NCI-H146 (cell line): ENCODE data around the gene CEP131.

Experiments used
- DNase-seq: peaks from one replicate; lab custom pipeline; 2025; lab: John Stamatoyannopoulos, UW

CEP131 gene

GRCh38 chr17:81199482-81199830 is 23.3 kb downstream of the CEP131 start:
- no peak for DNase-seq

DNA sequence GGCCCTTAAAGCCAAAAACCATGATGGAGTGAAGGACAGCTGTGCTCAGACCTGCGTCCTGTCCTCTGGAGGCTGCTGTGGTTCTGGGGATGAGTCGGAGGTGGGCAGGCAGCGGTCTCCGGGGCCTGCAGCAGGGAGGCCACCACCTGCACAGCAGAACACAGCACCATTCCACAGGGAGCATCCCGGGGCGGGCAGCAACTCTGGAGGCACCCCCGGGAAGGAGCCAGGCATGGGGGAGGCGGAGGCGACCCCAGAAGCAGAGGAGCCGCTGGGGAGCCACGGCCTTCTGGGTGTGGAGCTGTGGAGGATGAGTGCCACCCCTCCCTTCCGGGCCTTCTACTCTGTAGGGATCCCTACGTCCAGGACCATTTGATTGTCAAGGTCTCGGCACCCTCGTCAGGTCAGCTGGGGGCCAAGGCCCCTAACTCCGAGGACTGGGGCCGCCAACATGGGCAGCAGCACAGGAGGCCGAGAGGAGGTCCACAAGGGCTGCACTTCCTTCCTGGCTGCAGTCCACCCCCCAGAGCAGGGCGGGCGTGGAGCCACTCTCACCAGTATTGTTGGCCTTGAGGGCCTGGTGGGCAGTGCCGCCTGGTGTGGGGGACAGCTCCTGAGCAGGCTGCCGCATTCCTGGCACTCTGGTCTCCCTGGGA is 23.8 kb downstream of the CEP131 start:
- DNase-seq: no peak

GRCh38 chr17:81197831-81198490 is 24.8 kb downstream of the CEP131 start:
- no peak for DNase-seq

DNA sequence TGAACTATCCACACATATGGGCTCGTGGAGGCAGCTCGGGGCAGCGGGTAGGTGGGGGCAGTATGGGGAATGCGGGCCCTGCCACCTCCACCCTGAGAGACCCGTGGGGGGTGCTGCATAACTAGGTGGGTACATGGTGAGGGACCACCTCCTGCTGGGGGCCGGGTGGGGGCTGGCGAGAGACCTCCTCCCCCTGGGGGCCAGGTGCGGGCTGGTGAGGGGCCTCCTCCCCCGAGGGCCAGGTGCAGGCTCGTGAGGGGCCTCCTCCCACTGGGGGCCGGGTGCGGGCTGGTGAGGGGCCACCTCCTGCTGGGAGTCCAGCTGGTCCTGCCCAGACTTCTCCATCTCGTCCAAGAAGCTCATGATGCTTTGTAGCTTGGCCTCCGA is 25.4 kb downstream of the CEP131 start:
- DNase-seq: no peak

GRCh38 chr17:81196505-81197408 is 26.0 kb downstream of the CEP131 start:
- DNase-seq: no peak

- DNase-seq: no peak
Measured at GRCh38 chr17:81195941-81196495, 26.7 kb downstream of the CEP131 start.

DNA sequence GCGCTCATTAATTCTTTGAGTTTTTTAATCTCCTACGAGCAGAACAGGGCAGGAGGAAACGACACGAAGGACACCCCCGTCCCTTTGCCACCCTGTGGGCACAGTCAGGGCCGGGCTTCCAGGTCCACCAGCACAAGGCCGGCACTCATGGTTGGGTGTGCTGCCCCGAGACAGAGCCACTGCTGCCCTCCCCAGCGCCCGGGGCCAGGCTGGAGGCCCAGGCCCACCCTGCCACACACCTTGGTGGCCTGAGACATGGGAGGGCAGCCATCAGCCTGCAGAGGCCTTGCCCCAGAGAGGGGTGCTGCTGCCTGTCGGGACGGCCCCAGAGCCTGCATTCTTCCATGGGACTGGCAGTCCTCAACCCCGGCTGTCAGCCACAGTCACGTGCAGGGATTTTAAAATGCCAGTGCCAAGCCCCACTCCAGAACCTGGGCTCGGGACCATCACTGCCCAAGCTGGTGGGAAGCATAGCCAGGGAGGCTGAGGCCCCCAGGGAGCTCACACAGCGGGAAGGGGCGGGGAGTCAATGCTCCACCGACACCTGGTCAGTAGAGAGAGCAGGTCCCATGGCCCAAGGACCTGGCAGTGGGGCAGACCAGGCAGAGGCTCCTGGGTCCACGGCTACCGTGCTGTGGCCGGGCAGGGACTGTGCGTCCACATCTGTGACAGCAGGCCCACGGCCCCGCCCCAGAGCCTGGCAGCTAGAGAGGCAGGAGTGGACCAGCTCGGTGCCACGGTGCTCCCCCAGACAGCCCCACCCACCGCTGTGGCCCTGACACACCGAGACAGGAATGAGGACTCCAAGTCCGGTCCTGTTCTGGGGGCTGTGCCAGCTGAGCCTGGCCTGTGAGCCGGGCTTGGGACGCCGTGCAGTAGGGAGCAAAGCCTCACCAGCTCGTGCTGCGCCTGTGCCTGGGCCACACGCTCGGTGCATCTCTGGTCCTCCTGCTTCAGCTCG is 27.5 kb downstream of the CEP131 start:
- DNase-seq: no peak

DNA sequence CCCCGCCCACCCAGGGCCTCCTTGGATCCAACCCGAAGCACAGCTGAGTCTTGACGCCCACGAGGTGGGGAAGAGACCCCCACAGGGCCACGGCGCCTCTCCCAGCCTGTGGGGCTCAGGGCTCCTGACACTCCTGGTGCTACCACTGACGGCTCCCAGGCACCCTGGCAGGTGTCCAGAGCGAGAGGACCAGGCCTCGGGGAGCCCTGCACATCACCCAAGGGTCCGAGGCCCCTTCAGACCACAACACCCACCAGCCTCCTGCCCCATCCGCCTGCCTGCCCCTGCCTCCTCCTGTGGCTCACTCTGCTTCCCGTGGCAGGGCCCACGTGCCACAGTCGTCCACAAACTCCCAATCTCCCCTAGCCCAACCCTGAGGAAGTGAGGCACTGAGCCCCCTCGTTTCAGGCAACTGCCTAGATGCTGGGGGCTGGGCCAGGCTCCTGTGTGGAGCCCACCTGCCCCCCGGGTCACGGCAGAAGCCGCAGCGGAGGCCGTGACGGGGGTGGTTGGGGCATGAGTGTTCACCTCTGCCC is 28.5 kb downstream of the CEP131 start:
- no peak for DNase-seq

DNA sequence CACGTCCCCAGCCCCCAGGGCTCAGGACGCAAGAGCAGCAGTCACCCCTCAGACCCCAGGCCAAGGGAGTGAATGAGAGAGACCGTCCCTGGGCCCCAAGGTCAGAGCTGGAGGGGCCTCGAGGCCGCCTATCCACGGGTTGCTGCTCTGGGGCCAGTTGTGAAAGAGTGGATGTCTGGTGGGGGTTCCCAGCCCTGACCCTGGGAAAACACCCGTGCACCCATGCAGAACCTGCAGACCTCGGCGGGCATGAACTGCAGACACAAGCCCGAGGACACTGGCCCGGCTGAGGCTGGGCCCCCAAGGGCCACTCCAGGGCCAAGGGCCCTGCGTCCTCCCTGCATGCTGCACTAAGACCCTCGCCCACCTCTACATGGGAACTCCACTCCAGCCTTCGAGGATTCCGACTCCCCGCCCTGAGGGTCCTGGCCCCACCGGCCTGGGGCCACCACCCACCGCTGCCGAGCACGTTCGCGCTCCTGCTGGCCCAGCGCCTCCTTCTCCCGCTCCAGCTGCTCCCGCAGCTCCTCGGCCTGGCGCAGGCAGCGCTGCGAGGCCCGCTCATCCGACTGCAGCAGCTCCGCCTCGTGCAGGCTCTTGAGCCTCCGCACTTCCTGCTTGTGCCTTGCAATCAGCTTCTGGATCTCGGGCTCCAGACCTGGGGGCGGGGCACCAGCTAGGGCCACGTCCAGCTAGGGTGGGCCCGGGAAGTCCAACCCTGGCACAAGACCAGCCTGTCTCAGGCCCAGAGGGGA is 29.1 kb downstream of the CEP131 start:
- DNase-seq: no peak

GRCh38 chr17:81193051-81193410 is 29.7 kb downstream of the CEP131 start:
- DNase-seq: no peak

DNA sequence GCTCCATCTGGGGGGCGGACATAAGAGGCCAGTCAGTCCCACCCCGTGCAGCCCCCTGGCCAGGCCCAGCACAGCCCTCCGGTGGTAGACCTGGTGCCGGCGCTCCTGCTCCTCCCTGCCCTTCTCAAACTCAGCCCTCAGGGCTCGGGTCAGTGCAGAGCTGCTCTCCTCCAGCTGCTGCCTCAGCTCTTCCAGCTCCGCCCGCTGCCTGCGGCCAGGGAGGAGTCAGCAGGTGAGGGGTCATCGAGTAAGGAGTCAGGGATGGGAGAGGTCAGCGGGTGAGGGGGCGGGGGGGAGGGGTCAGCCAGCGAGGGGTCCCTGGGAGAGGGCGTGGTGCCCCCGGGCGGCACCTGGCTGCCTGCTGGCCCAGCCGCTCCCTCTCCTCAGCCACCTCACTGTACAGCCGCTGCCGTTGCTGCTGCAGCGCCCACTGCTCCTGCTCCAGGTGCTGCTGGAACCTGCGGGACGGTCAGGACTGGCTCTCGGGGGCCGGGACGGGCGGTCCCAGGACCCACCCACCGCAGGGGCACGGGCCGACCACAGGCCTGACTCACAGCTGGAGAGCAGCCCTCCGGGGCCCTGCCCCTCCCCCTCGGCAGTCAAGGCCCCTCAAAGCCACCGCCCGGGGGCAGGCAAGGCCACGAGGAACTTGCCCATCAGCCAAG is 30.2 kb downstream of the CEP131 start:
- DNase-seq: no peak

- DNase-seq: no peak
Measured at GRCh38 chr17:81191646-81192045, 31.1 kb downstream of the CEP131 start.

- no peak for DNase-seq
Measured at GRCh38 chr17:81191116-81191515, 31.6 kb downstream of the CEP131 start.

GRCh38 chr17:81190591-81190990 is 32.2 kb downstream of the CEP131 start:
- DNase-seq: no peak

- DNase-seq: no peak
Measured at GRCh38 chr17:81189670-81190530, 32.9 kb downstream of the CEP131 start.

DNA sequence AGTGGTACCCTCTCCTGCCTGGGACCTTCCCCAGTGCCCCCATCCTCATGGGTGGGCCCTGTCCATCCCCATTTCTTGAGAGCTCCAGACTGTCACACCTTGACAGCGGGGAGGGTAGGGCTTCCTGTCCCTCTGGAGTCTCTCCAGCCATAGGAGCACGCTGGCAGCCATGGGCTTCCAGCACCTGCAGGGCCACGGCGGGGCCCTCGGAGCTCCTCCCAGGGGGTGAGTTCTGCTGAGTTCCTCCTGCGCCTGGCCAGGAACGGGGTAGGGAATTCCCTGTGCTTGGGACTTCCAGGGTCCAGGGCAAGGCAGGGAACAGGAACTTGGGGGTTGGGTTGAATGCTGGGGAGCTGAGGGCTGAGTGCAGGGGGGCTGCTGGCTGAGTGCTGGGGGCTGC is 33.7 kb downstream of the CEP131 start:
- no peak for DNase-seq

GRCh38 chr17:81188491-81188840 is 34.3 kb downstream of the CEP131 start:
- no peak for DNase-seq

DNA sequence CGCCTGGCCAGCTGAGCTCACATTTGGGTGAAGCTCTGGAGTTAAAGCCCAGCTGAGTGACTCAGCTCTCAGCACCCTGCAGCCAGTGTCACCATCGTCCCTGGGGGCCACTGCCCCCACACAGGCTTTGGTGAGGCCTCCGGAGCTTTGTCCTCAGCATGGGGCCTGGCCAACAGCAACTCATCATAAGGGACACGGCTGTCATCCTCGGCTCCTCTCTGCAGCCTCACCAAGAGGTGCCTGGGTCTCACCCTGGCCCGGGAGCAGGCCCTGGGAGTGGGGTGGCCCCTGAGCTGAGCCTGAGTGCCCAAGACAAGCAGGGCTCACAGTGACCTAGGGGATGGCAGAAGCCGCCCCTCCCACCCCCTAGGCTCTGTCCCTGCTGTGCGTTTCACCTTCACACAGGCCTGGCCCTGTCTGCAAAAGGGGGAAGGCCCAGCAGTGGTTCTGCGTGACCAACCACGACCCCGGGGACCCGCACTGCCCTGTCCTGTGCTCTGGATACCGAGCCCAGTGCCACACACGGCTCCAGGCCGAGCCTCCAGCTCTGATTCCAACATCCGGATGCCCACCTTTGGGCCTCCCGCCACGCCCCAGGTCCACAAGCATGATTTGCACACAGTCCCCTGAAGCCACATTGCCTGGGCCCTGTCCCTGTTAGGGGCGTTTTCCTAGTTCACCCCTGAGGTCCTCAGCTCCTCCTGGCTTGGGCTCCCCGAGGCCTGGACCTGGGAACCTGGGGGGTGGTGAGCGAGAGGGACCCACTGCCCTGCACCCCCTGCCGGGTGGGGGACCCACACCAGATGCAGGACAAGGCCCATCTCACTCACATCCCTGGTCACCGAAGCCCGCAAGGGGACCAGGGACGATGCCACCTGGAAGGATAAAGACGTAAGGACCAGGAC is 34.9 kb downstream of the CEP131 start:
- DNase-seq: no peak
